Fibroblast of pulmonary artery (primary cell): Measurements from ENCODE around the gene MSANTD7.
A peak's percentile ranks its signal among the peaks of the same experiment; 100 is the strongest.

Source experiments
- DNase-seq: peaks from one replicate; pipeline ENCODE4 v3.0.0-alpha.2; 2010; ENCODE audit warnings: low read depth
- H3K4me3 ChIP-seq: replicated peaks from 2 replicates; pipeline ENCODE4 v1.5.1; 2011; ENCODE audit warnings: low read depth, mild to moderate bottlenecking, control low read depth, low read length, moderate library complexity
- CTCF ChIP-seq: IDR thresholded peaks from 2 replicates; pipeline ENCODE4 v1.5.1; 2011; ENCODE audit warnings: mild to moderate bottlenecking, control low read depth, low read length, inconsistent platforms; ENCODE audit errors: missing control alignments

The MSANTD7 gene

DNA sequence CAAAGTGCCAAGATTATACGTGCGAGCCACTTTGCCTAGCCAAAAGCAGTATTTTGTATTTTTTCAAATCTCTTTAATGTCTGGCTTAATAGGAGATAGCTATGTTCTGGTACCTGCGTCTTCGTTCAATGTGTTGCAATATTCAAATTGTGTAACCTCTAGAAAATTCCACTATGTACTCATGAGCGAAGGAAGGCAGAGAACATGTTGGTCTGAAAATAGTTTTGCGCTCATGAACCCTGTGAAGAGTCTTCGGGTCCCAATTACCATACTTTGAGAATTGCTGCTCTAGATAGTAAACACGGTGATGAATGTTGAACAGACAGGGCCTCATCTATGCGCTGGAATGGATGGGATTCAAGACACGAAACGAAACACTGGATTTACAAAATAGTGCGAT is 37.8 kb downstream of the MSANTD7 start:
- no peak for DNase-seq
- no peak overlapping the region for H3K4me3 ChIP-seq
- TF ChIP-seq CTCF = no peak

- H3K4me3 ChIP-seq = peak overlapping the region; percentile 80
- TF ChIP-seq CTCF = no peak
Measured at GRCh38 chr10:14876764-14877163, 38.7 kb downstream of the MSANTD7 start.

DNA sequence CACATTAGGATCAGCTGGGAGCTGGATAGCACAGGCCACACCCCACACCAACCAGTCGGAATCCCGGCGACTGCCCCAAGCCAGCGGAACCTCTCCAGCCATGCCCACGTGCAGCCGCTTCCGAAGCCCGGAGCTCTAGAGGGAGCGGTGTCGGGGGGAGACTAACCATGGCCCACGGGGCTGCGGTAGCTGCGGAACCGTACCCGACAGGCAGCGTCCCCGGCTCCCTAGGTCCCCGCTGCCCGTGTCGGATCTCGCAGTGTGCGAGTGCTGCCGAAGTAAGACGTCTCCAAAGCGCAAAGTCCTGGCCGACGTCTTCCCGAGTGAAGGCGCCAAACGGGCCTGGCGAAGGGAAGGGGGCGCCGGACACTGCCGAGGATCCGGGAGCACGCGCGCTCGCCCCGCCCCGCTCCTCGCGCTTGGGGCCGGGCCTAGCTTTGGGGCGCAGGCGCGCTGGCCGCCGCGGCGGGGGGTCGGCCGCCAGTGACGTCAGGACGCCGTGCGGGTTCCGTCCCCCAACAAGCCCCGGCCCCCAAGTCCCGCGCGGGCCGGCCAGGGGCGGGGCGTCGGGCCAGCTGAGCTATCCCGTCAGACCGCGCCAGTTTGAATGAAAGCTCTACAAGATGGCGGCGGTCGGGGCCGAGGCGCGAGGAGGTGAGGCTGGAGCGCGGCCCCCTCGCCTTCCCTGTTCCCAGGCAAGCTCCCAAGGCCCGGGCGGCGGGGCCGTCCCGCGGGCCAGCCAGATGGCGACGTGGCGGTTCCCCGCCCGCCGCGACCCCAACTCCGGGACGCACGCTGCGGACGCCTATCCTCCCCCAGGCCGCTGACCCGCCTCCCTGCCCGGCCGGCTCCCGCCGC is 40.4 kb downstream of the MSANTD7 start, which contains the start of gene SUV39H2:
Gene SUV39H2 (plus strand): TSS at position 601 of the 858 bp plus-strand sequence. CDS start 23 bp downstream, at position 624.
- peak within 1 kb of the TSS; percentile 80 for H3K4me3 ChIP-seq
- no peak for TF ChIP-seq CTCF
- peak; percentile 95 for DNase-seq

More at GRCh38 chr10:14876764-14877163, 38.7 kb downstream of the MSANTD7 start:
- no peak for DNase-seq

GRCh38 chr10:14879124-14879927 is 41.2 kb downstream of the MSANTD7 start:
- no peak for TF ChIP-seq CTCF
- DNase-seq = no peak
- H3K4me3 ChIP-seq = peak overlapping the region; percentile 78

- no peak for DNase-seq
- TF ChIP-seq CTCF = no peak
- H3K4me3 ChIP-seq = peak overlapping the region; percentile 78
Measured at GRCh38 chr10:14879928-14880193, 41.8 kb downstream of the MSANTD7 start.

GRCh38 chr10:14880229-14880628 is 42.1 kb downstream of the MSANTD7 start:
- DNase-seq = peak; percentile 10
- TF ChIP-seq CTCF = no peak
- peak overlapping the region; percentile 78 for H3K4me3 ChIP-seq
